HG03439 (cell line): Measurements from ENCODE around the gene SAG.
"Not testable (repeated sequence)": the region's sequence is repeated elsewhere in the genome, so short reads cannot be mapped to it uniquely, and the experiment has no call there.

ENCODE experiments used
- ATAC-seq: cut with Tn5 transposase; IDR thresholded peaks from one replicate; pipeline ENCODE4 v1.9.1; 2021; ENCODE audit warnings: mild to moderate bottlenecking, moderate library complexity; ENCODE audit not compliant: unreplicated experiment

Gene SAG

GRCh38 chr2:233328922-233329321 lies 21.3 kb downstream of the SAG start:
- no peak for ATAC-seq

GRCh38 chr2:233329489-233330135 lies 22.0 kb downstream of the SAG start:
- ATAC-seq = no peak

- ATAC-seq = peak; percentile 80
Observed at GRCh38 chr2:233331536-233331935, 23.9 kb downstream of the SAG start.

GRCh38 chr2:233332125-233332524 lies 24.5 kb downstream of the SAG start:
- ATAC-seq = no peak

GRCh38 chr2:233334915-233335314 lies 27.3 kb downstream of the SAG start:
- no peak for ATAC-seq

- not testable (repeated sequence) for ATAC-seq
Observed at GRCh38 chr2:233336091-233336490, 28.5 kb downstream of the SAG start.

- ATAC-seq = no peak
Observed at GRCh38 chr2:233336541-233336940, 28.9 kb downstream of the SAG start.

GRCh38 chr2:233338046-233338445 lies 30.4 kb downstream of the SAG start:
- ATAC-seq = no peak

GRCh38 chr2:233338812-233339368 lies 31.3 kb downstream of the SAG start:
- no peak for ATAC-seq

GRCh38 chr2:233339427-233339826 lies 31.8 kb downstream of the SAG start:
- ATAC-seq = no peak

- no peak for ATAC-seq
Observed at GRCh38 chr2:233341296-233341695, 33.7 kb downstream of the SAG start.

- no peak for ATAC-seq
Observed at GRCh38 chr2:233342301-233342700, 34.7 kb downstream of the SAG start.

- ATAC-seq = no peak
Observed at GRCh38 chr2:233343171-233343705, 35.6 kb downstream of the SAG start.

GRCh38 chr2:233346376-233346775 lies 38.8 kb downstream of the SAG start:
- ATAC-seq = no peak

GRCh38 chr2:233346930-233347329 lies 39.3 kb downstream of the SAG start:
- ATAC-seq = no peak

- ATAC-seq = peak; percentile 51
Observed at GRCh38 chr2:233349005-233349998, 41.7 kb downstream of the SAG start.

GRCh38 chr2:233350708-233351107 lies 43.1 kb downstream of the SAG start:
- no peak for ATAC-seq

GRCh38 chr2:233351423-233351822 lies 43.8 kb downstream of the SAG start:
- no peak for ATAC-seq

- no peak for ATAC-seq
Observed at GRCh38 chr2:233352141-233352842, 44.7 kb downstream of the SAG start.

- ATAC-seq = peak; percentile 8
Observed at GRCh38 chr2:233353101-233353768, 45.6 kb downstream of the SAG start.
